22Rv1 (cell line): ENCODE data around the gene GAPDHS.

Experiments used
- H3K27ac ChIP-seq: fragments of 450-650 bp; 2 replicates; pipeline ENCODE4 v1.5.1; 2017
- ZFX ChIP-seq: fragments of 450-650 bp; IDR thresholded peaks from 2 replicates; pipeline ENCODE4 v1.6.1; 2017; ENCODE audit warnings: antibody characterized with exemption, borderline replicate concordance
- TF ChIP-seq, protein P1 (sequence below): fragments of 450-650 bp; IDR thresholded peaks from 2 replicates; pipeline ENCODE4 v1.5.1; 2017; ENCODE audit warnings: mild to moderate bottlenecking

The GAPDHS gene

DNA sequence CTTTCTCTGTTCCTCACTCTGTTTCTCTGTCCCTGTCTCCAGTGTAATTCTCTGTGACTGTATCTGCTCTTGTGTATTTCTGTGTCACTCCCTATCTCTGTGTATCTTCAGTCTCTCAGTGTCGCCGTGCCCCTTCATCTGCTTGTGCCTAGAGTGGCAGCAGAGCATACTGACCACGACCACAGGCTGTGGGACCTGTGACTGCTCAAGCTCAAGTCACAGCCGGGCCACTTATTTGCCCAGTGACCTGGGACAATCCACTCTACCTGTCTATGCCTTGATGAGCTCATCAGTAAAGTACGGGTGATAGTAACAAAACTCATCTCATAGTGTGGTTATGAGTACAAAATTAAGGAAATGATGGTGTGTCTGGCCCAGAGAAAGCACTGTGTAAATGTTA lies 20.8 kb downstream of the GAPDHS start:
- TF ChIP-seq, protein P1, sequence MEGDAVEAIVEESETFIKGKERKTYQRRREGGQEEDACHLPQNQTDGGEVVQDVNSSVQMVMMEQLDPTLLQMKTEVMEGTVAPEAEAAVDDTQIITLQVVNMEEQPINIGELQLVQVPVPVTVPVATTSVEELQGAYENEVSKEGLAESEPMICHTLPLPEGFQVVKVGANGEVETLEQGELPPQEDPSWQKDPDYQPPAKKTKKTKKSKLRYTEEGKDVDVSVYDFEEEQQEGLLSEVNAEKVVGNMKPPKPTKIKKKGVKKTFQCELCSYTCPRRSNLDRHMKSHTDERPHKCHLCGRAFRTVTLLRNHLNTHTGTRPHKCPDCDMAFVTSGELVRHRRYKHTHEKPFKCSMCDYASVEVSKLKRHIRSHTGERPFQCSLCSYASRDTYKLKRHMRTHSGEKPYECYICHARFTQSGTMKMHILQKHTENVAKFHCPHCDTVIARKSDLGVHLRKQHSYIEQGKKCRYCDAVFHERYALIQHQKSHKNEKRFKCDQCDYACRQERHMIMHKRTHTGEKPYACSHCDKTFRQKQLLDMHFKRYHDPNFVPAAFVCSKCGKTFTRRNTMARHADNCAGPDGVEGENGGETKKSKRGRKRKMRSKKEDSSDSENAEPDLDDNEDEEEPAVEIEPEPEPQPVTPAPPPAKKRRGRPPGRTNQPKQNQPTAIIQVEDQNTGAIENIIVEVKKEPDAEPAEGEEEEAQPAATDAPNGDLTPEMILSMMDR, result no peak
- no peak for TF ChIP-seq ZFX
- H3K27ac ChIP-seq, result no peak overlapping the region

GRCh38 chr19:35555301-35556005 lies 22.2 kb downstream of the GAPDHS start:
- no peak overlapping the region for H3K27ac ChIP-seq
- TF ChIP-seq, protein P1, result peak; percentile 32
- TF ChIP-seq ZFX, result no peak

DNA sequence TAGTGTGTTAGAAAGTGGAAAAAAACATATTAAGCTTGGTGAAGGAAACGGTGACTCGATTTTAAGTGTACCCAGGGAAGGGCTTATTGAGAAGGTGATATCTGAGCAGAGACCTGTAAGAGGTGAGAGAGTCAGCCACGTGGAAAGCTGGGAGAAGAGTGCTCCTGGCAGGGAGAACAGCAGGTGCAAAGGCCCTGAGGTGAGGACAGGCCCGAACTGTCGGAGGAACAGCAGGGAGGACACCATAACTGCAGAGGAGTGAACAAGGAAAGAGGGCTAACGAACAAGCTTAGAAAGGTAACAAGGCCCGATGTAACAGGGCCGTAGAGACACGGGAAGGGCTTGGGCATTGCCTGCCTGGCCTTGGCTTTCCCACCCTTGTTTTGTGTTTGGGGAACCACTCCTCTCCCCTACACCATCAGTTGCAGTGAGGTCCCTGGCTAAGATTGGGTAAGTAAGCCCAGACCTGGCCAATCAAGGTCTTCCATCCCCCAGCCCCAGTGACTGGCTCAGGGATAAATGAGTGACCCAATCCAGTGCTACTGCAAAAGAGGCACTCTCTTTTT lies 22.9 kb downstream of the GAPDHS start:
- no peak overlapping the region for H3K27ac ChIP-seq
- no peak for TF ChIP-seq ZFX
- TF ChIP-seq, protein P1, result no peak

GRCh38 chr19:35556846-35557538 lies 23.7 kb downstream of the GAPDHS start:
- TF ChIP-seq ZFX, result no peak
- TF ChIP-seq, protein P1, result no peak
- no peak overlapping the region for H3K27ac ChIP-seq

GRCh38 chr19:35557539-35558399 lies 24.5 kb downstream of the GAPDHS start:
- H3K27ac ChIP-seq, result no peak overlapping the region

GRCh38 chr19:35558400-35559280 lies 25.4 kb downstream of the GAPDHS start:
- no peak overlapping the region for H3K27ac ChIP-seq
- no peak for TF ChIP-seq ZFX
- TF ChIP-seq, protein P1, result no peak

More at GRCh38 chr19:35557539-35558399, 24.5 kb downstream of the GAPDHS start:
- no peak for TF ChIP-seq ZFX
- TF ChIP-seq, protein P1, result 0 out of 2 replicates have a peak, but pooled peaks have one; percentile 4
